Activated CD4-positive, CD25-positive, alpha-beta regulatory T cell (primary cell): ENCODE measurements around the gene ASS1.
"Not testable (repeated sequence)": the region's sequence is repeated elsewhere in the genome, so short reads cannot be mapped to it uniquely, and the experiment has no call there.

ENCODE experiments used
- DNase-seq, 4 experiments: peaks; one replicate each; lab custom pipeline; 2025; lab: John Stamatoyannopoulos, UW

ASS1 gene

GRCh38 chr9:130444565-130445221 lies at the start of gene ASS1:
Gene ASS1 (plus strand): TSS chr9:130444961. CDS start chr9:130452229, 7,268 bp downstream.
- no peak for DNase-seq

- no peak for DNase-seq
Observed at GRCh38 chr9:130395810-130396435, 48.8 kb upstream of the ASS1 start.

GRCh38 chr9:130396581-130396980 lies 48.2 kb upstream of the ASS1 start:
- no peak for DNase-seq

- no peak for DNase-seq
Observed at GRCh38 chr9:130398487-130399240, 46.1 kb upstream of the ASS1 start.

- no peak for DNase-seq
Observed at GRCh38 chr9:130399768-130400167, 45.0 kb upstream of the ASS1 start.

- no peak for DNase-seq
Observed at GRCh38 chr9:130400870-130401269, 43.9 kb upstream of the ASS1 start.

GRCh38 chr9:130401742-130402141 lies 43.0 kb upstream of the ASS1 start:
- DNase-seq, result not testable (repeated sequence)

GRCh38 chr9:130402243-130402642 lies 42.5 kb upstream of the ASS1 start:
- DNase-seq, result no peak

GRCh38 chr9:130402645-130403440 lies 41.9 kb upstream of the ASS1 start:
- DNase-seq, result no peak

- no peak for DNase-seq
Observed at GRCh38 chr9:130405657-130406257, 39.0 kb upstream of the ASS1 start.

GRCh38 chr9:130406278-130406895 lies 38.4 kb upstream of the ASS1 start:
- DNase-seq, result no peak

GRCh38 chr9:130407916-130408663 lies 36.7 kb upstream of the ASS1 start:
- DNase-seq, result no peak

- no peak for DNase-seq
Observed at GRCh38 chr9:130408669-130409068, 36.1 kb upstream of the ASS1 start.

GRCh38 chr9:130409246-130409645 lies 35.5 kb upstream of the ASS1 start:
- no peak for DNase-seq

GRCh38 chr9:130410443-130410842 lies 34.3 kb upstream of the ASS1 start:
- DNase-seq, result no peak

- DNase-seq, result no peak
Observed at GRCh38 chr9:130411566-130411915, 33.2 kb upstream of the ASS1 start.

GRCh38 chr9:130414081-130414731 lies 30.6 kb upstream of the ASS1 start:
- DNase-seq, result no peak

- DNase-seq, result no peak
Observed at GRCh38 chr9:130414910-130415746, 29.6 kb upstream of the ASS1 start.

- DNase-seq, result no peak
Observed at GRCh38 chr9:130417602-130418001, 27.2 kb upstream of the ASS1 start.
